Measurements from ENCODE around the gene RNF5. TPM values are rescaled to one million over a fixed set of nuclear protein-coding genes. Genes with fewer than 3 reads are reported as not detected.
A peak's percentile ranks its signal among the peaks of the same experiment; 100 is the strongest.

Gene RNF5
- total and polyA plus RNA-seq, 9 of the 15 experiments (the other 6 are each of a cell fraction or from before 2014, with no cell fraction given) = 62.2 to 245 (median 129) TPM

GRCh38 chr6:32177183-32177787, 920 bp upstream of the RNF5 start (continued):
- TF ChIP-seq ZMIZ1 (IDR thresholded peaks at IDR 0.05; ENCODE audit: low read depth in 2 of 2, low read length in 2 of 2) = 0 out of 4 replicates have a peak, but pooled peaks of 1 of the 2 experiments have one; percentile 10
- TF ChIP-seq CBFA2T2 (conservative IDR thresholded peaks at IDR 0.05) = no peak
- TF ChIP-seq SOX6 (IDR thresholded peaks at IDR 0.05) = no peak
- 0 out of 2 replicates have a peak, but pooled peaks have one; percentile 40 for TF ChIP-seq DEAF1 (CRISPR knock-in tag; IDR thresholded peaks at IDR 0.05)
- no peak for TF ChIP-seq NCOA6 (IDR thresholded peaks at IDR 0.05)
- 0 out of 2 replicates have a peak, but pooled peaks have one; percentile 41 for TF ChIP-seq PHF21A (IDR thresholded peaks at IDR 0.05; ENCODE audit: borderline replicate concordance, low read depth)
- no peak for TF ChIP-seq REST (IDR thresholded peaks at IDR 0.05; ENCODE audit: borderline replicate concordance)
- TF ChIP-seq REST (CRISPR knock-in tag; IDR thresholded peaks at IDR 0.05; ENCODE audit: low read depth) = no peak
- no peak for TF ChIP-seq ZNF589 (CRISPR knock-in tag; IDR thresholded peaks at IDR 0.05; ENCODE audit: low read depth)
- TF ChIP-seq PHF8 (IDR thresholded peaks at IDR 0.05; ENCODE audit: borderline replicate concordance, low read length) = peak; percentile 61; the same call in 1 of the 2 replicates
- TF ChIP-seq TCF3 (CRISPR knock-in tag; IDR thresholded peaks at IDR 0.05) = peak; percentile 18; the same call in 1 of the 2 replicates
- TF ChIP-seq TCFL5 (CRISPR knock-in tag; conservative IDR thresholded peaks at IDR 0.05) = 0 out of 2 replicates have a peak, but pooled peaks have one; percentile 55
- TF ChIP-seq HNRNPK (IDR thresholded peaks at IDR 0.05; ENCODE audit: low read depth, low read length, poor library complexity, severe bottlenecking) = no peak
- TF ChIP-seq ZNF75A (CRISPR knock-in tag; IDR thresholded peaks at IDR 0.05) = 0 out of 2 replicates have a peak, but pooled peaks have one; percentile 67
- TF ChIP-seq SREBF2 (CRISPR knock-in tag; IDR thresholded peaks at IDR 0.05) = 0 out of 2 replicates have a peak, but pooled peaks have one; percentile 79

Data from K562 (cell line).